Psoas muscle (tissue), 8 donors: Measurements from ENCODE around the gene ALDH1A1. TPM values are rescaled to one million over a fixed set of nuclear protein-coding genes. Genes with fewer than 3 reads are reported as not detected.

Experiments
- ATAC-seq, 4 donors: fragments of 200-7000 bp; cut with Tn5 transposase; one replicate each; pipeline ENCODE4 v1.9.1; 2020; ENCODE audit warnings: moderate library complexity in 3 of 4, mild to moderate bottlenecking in 2 of 4
- DNase-seq, 2 donors: peaks; one replicate each; pipeline ENCODE4 v3.0.0-alpha.2; 2020
- H3K27ac ChIP-seq: fragments of 200-600 bp; one replicate; pipeline ENCODE4 v1.8.0; 2022
- H3K27me3 ChIP-seq, 3 donors: fragments of 200-600 bp in 1 of 3; one replicate each; pipeline versions ENCODE4 v1.6.1 to v1.8.0; 2013 to 2022; ENCODE audit warnings: low read length in 2 of 3, mild to moderate bottlenecking in 2 of 3, moderate library complexity in 1 of 3; ENCODE audit not compliant: insufficient read depth in 3 of 3
- H3K36me3 ChIP-seq, 2 donors: fragments of 200-600 bp in 1 of 2; one replicate each; pipeline versions ENCODE4 v1.6.1 to v1.8.0; 2013 to 2022; ENCODE audit warnings: low read depth in 1 of 2, mild to moderate bottlenecking in 1 of 2, moderate library complexity in 1 of 2; ENCODE audit not compliant: insufficient read depth in 1 of 2
- H3K4me1 ChIP-seq: fragments of 200-600 bp; one replicate; pipeline ENCODE4 v1.8.0; 2022
- H3K4me3 ChIP-seq: fragments of 200-600 bp; one replicate; pipeline ENCODE4 v1.8.0; 2022; ENCODE audit warnings: mild to moderate bottlenecking
- H3K9me3 ChIP-seq: fragments of 200-600 bp; one replicate; pipeline ENCODE4 v1.8.0; 2022
- CTCF ChIP-seq: fragments of 200-600 bp; IDR thresholded peaks from one replicate; pipeline ENCODE4 v1.8.0; 2022; ENCODE audit warnings: antibody characterized with exemption
- WGBS, 3 donors: extraction: QIAGEN DNeasy Blood & Tissue Kit; methylation state at CpG; one replicate each; pipeline versions ENCODE4 v1.1.6 to v1.1.7; 2013; 5-methylcytosine and 5-hydroxymethylcytosine counted together
- intact Hi-C, 2 donors: fragments of 100-400 bp; cut with DNase I; formaldehyde crosslinking; loops; one replicate each; pipeline versions ENCODE4 v1.11.0 to v1.14.2; 2022
- polyA plus RNA-seq, 3 donors: library from polyadenylated mRNA; stranded (reverse); fragments of 200-250 nt; gene quantifications; one replicate each; pipeline ENCODE4 v1.2.3, GENCODE V29; 2013
- total RNA-seq, 4 donors: library from RNA; stranded (reverse); fragmentation: NEBNext Ultra II Directional in 2 of 4; extraction: Animal tissue kit (Norgen Biotek cat#: 25700) in 2 of 4; gene quantifications; one replicate each; pipeline versions ENCODE4 v1.2.1 to v1.2.4, GENCODE V29; 2021 to 2023
- donor health status: healthy with polysubstance abuse.
- donor health status: DM: no; HTN: no; CAD: no; lungs with moderate emphysema.
- donor health status: Bipolar disorder and iron deficiency.
- donor health status: healthy.
- donor health status: DM: yes; HTN: yes; CAD: no.
- donor health status: DM: no; HTN: no; CAD: no.
- donor health status: DM: no; HTN: no; CAD: no.
- donor health status: DM: yes; HTN: yes; CAD: no.

Gene ALDH1A1
- total and polyA plus RNA-seq, 7 donors: 7.0 to 57.0 (median 21.0) TPM

- H3K27me3 ChIP-seq: no peaks in the 10 kb centered on the region
- intact Hi-C loops: no loop called here
- DNase-seq (no peak), ATAC-seq (no peak)
- H3K4me3 ChIP-seq: no peak overlapping the region
- peaks cover 21% of the 10 kb centered on the region for H3K4me1 ChIP-seq
- H3K27ac ChIP-seq: no peak overlapping the region
- no peaks in the 10 kb centered on the region for H3K9me3 ChIP-seq
- TF ChIP-seq CTCF: no peak
- 93 to 99% (median 98%) methylated on average over 1 of the region's 1 CpG for WGBS, 3 donors
- H3K36me3 ChIP-seq: no peaks in the 10 kb centered on the region
Observed at GRCh38 chr9:72855321-72855720, 97.5 kb downstream of the ALDH1A1 start.

Other genes starting within 250 kb of the ALDH1A1 start
- gene ANXA1, start 198.8 kb upstream of the ALDH1A1 start, total RNA-seq: 10 to 100 TPM; 20.7 to 29.5 (median 25.6) TPM
- 10 to 100 TPM; 23.9 to 60.8 (median 33.8) TPM for gene ANXA1, start 198.8 kb upstream of the ALDH1A1 start, polyA plus RNA-seq